Measurements from ENCODE around the gene RSPRY1.

- TF ChIP-seq CTCF (IDR thresholded peaks at IDR 0.05) (no peak), POLR2A (IDR thresholded peaks at IDR 0.05) (no peak)
Measured at GRCh38 chr16:57223057-57223456, 36.9 kb downstream of the RSPRY1 start.
